Measurements from ENCODE around the gene ITPR1. TPM values are rescaled to one million over a fixed set of nuclear protein-coding genes. Genes with fewer than 3 reads are reported as not detected.

Gene ITPR1
- total RNA-seq, 1 experiment from 2014 or later: 36.4 TPM

DNA sequence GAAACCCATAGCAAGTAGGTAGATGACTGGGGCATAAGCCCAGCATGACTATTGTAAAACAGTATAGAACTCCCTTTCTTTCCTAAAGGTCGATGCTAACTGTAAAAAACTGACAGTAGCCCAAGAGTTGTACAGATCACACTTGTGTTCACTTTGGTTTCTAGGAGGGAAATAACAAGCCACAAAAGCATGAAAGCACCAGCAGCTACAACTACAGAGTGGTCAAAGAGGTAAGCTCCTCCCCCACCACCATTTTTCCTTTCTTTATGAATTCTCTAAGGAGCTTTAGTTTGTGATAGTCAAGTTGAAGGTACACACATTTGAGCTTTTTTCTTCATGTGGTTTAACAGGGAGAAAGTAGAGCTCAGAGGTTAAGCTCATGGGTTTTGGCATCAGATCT, 191.0 kb downstream of the ITPR1 start:
- DNase-seq (ENCODE audit: low read depth): no peak

DNA sequence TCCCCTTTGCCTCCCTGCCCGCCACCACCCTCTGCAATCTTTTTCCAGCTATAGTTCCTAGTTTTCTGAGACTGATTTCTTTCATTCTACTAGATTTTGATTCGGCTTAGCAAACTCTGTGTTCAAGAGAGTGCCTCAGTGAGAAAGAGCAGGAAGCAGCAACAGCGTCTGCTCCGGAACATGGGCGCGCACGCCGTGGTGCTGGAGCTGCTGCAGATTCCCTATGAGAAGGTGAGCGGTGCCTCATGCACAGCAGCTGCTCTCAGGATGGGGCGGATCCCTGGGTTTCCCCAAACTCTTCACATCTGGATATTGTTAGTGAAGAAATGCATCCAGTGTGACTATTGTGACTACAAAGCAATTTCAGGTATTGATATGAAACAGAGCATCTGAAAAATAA, 191.8 kb downstream of the ITPR1 start:
- DNase-seq (ENCODE audit: low read depth): no peak

DNA sequence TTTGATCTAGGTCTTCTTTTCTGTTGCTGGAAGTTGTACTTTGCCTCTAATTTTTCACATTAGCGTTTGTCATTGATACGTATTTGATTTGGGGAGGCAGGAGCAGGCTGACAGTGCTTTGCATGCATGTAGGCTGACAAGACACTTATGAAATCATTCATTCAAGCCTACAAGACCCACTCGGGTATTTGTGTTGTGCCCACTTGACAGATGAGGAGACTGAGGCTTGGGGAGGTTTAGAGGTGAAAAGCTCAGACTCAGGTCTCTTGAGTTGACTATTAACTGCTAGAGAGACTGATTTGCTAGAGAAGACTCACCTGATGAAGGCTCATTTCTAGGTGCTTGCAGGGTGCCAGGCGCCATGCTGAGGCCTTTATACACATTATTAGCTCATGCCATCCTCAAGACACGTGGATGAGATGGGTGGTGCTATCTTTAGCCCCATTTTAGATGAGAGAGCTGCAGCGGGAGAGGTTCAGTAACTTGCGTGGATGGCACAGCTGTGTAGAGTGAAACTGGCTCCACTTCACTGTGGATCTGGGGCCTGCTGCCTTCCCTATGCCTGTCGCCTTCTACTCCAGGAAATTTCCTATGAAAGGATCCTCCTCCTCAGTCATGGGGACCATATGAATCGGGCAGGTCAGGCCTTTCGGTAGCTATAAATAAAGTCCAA, 192.7 kb downstream of the ITPR1 start:
- no peak for DNase-seq (ENCODE audit: low read depth)

DNA sequence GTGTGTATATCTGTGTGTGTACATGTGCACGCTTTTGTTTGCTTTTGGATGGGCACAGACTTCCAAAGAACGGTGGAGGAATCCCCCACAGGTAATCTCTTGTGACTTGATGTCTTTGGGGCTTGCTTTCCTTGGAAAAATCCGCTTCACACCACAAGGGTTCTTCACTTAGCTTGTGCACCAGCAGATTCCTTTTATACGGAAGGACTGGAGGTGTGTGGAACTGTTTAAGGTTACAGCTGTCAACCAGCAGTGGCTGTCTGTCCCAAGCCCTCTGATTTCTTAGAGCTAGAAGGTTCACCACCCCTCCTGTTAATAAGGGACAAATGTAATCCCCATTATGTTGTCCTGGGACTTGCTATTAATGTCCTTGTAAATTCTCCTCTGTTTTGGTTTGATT, 193.5 kb downstream of the ITPR1 start:
- DNase-seq (ENCODE audit: low read depth): no peak

DNA sequence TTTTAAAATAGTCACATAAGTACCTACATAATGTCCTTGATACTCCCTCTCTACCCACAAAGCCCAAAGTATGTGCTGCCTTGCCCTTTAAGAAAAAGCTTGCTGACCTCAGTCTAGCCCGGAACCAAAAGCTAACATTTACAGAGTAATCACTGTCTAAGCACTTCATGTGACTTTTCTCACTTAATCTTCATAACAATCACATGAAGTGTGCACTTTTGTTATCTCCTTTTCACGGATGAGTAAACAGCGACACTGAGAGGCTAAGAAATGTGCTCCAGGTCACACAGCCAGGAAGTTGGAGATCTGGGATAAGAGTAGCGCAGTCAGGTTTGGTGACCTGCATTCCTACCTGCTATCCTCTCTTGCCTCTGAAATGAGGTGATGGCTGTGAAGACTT, 194.0 kb downstream of the ITPR1 start:
- peak; percentile 12 for DNase-seq (ENCODE audit: low read depth)

DNA sequence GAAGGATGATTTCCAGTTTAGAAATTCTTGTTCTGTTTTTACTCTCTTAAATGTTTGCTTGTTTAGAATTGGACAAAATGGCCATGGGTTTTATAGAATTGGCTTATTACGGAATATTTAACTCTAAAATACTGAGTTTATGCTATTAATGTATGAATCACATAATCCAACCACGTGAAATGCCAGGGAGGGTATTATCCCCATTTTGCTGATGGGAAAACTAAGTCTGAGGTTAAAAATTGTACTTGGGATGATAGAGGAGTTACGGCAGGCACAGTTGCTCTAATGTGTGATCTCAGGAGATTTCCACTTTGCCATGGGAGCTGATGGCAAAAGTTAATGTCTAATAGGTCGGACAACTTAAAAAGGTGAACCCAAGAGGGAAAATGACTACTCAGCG, 194.4 kb downstream of the ITPR1 start:
- DNase-seq (ENCODE audit: low read depth): no peak

DNA sequence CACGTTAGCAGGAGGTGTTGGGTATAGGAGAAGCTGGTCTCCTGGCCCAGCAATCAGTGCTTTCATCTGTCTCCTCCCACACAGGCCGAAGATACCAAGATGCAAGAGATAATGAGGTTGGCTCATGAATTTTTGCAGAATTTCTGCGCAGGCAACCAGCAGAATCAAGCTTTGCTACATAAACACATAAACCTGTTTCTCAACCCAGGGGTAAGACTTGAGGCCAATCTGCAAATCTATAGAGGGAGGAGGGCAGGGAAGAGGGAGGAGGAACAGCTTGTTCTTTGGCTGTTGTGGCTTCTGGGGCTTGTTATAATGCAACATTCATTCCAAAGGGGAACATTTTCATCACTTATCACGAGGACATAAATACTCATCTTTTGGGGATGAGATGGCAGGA, 195.3 kb downstream of the ITPR1 start:
- DNase-seq (ENCODE audit: low read depth): peak; percentile 32

DNA sequence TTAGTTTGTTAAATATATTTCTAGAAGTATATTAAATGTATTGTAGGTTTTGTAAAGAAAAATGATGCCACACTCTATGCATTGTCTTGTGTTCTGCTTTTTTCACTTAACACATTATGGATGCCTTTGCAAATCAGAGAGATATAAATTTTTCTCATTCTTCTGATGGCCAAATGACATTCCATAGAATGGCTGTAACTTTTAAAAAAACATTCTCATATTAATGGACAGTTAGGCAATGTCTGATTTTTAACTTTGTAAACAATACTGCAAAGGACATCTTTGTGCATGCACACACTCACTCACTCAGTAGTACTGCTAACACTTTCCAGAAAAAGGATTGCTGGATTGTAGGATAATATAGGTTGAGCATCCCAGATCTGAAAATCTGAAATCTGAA, 195.9 kb downstream of the ITPR1 start:
- no peak for DNase-seq (ENCODE audit: low read depth)

DNA sequence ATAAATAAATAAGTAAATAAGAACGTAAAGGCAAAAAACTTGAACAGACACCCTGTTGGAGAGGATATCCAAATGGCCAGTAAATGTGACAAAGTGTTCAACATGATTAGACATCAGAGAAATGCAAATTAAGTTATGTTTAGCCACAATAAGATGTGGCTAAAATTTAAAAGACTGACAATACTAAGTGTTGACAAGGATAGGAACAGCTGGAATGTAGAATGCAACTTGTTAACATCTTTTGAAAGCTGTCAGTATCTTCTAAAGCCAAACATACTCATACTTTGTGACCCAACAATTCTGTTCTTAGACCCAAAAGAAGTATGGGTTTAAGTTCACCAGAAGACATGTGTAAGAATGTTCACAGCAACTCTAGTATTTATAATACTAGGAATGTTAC, 197.1 kb downstream of the ITPR1 start:
- no peak for DNase-seq (ENCODE audit: low read depth)

DNA sequence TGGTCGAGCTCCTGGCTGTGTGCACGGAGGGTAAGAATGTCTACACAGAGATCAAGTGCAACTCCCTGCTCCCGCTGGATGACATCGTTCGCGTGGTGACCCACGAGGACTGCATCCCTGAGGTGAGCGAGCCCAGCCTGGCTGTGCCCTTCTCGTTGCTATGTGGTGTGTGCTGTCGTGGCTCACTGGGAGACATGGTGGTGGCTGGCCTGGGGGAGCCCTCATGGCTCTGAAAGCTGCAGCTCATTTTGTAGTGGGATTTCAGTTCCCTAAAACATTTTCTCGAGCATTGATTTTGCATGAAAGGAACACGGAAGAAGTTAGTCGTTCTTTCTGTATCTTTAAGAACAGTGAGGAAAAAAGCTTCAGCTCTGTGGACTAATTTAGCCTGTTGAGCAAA, 200.5 kb downstream of the ITPR1 start:
- no peak for DNase-seq (ENCODE audit: low read depth)

DNA sequence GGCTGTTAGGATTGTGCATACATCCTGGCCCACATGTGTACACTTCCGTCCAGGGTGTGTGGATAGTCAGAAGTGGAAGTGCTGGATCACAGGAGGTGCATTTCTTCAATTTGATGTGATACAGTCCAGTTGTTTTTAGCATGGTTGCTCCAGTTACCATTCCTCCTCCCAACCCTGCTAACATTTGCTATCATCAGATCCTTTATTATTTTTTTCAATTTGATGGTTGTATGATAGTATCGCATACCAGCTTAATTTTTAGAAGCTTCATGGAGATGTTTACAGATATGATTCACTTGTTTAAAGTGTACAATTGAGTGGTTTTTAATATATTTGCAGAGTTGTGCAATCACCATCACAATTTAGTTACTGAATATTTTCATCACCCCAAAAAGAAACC, 202.7 kb downstream of the ITPR1 start:
- DNase-seq (ENCODE audit: low read depth): no peak

DNA sequence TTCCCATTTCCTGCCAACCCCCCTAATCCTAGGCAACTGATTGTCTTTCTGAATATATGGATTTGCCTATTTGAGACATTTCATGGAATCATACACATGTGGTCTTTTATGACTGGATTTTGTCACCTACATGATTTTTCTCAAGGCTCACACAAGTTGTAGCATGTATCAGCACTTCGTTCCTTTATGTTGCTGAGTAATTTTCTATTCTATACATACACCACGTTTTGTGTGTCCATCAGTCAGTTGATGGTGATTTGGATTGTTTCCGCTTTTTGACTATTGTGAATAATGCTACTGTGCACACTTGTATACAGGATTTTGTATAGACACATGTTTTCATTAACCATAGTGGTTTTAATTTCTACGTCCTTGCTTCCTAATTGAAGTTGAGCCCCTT, 203.1 kb downstream of the ITPR1 start:
- DNase-seq (ENCODE audit: low read depth): no peak

DNA sequence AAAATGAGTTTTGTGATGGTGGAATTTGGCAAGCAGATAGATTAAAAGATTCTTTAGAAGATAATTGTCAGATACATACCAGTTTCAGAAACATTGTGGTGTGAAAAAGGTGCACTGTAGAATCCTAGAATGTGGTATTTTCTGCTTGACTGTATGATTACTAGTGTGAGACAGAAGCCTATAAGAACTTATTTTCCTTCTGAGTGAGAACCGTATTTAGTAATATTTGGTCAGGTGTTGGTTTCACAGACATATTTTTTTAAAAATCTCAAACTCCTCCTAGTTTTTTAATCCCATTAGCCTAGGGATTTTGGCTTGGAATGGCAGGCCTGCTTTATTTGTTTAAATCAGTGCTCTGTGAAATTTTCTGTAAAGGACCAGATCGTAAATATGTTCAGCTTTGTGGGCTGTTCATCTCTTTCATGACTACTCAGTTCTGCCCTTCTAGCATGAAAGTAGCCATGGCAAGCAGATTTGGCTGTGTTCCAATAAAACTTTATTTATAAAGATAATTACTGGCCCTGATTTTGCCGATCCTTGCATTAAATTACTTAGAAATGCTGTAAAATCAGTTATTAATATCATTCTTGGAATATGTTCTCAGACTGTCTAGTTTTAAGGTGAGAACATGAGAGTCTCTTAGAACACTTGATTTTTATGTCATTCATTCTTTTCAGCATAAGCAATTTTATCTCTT, 205.1 kb downstream of the ITPR1 start:
- DNase-seq (ENCODE audit: low read depth): no peak

DNA sequence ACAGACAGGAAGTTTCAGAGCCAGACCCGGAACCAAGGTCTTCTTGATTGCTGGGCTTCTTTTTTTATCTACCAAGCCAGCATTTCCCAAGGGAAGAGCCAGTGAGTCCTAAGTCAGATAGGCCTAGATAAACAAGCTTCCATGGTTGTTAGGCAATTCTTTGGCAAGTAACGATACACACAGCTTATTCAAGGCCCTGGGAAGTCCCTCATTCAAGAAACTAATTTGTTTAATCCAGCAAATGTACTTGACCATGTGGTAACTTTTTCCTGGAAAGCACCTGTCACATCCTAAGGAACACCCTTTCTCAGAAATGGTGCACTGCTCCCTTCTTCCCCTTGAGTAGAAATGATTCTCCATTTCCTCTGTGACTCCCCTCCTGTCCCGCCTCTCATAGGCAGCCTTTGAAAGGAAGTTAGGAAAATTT, 209.9 kb downstream of the ITPR1 start:
- no peak for DNase-seq (ENCODE audit: low read depth)

DNA sequence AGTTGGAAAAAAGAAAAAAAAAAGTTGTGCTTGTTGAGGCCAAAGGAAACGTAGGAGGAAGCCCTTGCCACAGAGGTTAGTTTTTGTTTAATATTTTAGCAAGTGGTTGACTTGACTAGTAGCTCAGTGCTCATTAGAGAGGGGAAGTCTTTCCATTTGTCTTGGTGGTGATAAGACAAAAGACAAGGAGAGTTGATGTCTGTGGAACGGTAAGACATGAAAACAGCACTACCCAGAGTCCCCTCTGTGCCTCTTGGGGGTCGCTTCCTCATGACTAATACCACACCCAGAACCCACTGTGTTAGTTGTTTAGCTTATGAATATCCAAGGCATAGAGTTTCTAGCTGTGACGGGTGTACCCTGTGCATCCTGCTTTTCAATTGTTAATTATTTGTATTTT, 211.4 kb downstream of the ITPR1 start:
- no peak for DNase-seq (ENCODE audit: low read depth)

DNA sequence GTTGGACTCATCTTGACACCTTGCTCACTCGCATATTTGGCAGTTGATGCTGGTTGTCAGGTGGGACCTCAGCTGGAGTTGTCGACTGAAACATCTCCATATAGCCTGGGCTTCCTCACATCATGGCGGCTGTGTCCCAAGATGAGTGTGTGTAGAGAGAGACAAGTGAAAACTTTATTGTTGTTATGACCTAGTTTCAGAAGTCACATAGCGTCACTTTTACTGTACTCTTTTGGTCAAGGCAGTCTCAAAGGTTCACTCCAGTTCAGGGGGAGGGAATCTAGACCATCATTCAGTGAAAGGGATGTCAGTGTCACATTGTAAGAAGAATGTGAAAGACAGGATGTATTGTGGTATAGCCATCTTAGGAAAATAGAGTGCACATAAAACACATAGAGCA, 214.2 kb downstream of the ITPR1 start:
- DNase-seq (ENCODE audit: low read depth): no peak

DNA sequence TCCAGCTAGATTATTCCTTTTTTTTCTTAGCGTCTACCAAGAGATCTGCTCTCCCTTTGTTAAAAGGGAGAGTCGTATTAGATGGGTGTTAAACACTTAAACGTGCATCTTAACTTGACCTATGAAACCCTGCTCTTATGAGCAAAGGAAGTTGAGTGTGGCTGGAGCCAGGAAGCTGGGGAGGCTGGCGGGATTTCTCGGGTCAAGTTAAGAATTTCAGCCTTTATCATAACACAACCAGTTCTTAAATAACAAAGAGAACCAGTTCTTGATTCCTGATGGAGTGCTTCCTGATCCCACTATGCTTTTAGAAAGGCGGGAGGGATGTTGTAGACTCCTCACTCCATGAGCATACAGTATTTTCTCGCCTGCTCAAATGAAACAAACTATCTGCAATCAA, 215.1 kb downstream of the ITPR1 start:
- DNase-seq (ENCODE audit: low read depth): no peak

DNA sequence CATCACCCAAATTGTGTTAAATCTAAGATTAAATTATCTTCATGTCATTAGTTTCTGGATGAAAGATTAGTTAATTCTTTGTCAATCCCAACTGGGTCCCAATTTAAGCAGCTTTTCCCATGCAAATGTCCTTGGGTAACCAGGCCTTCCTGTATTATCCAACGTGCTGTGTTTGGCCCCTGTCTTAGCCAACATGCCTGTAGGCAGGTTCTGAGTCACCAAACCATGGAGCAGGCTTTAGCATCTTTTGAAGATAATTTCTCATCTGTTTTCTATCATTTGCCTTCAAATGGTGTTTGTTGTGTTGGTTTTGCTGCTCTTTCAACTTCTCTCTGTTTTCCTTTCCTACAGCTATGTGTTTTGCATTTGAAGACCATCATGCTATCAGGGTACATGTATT, 216.2 kb downstream of the ITPR1 start:
- DNase-seq (ENCODE audit: low read depth): no peak

DNA sequence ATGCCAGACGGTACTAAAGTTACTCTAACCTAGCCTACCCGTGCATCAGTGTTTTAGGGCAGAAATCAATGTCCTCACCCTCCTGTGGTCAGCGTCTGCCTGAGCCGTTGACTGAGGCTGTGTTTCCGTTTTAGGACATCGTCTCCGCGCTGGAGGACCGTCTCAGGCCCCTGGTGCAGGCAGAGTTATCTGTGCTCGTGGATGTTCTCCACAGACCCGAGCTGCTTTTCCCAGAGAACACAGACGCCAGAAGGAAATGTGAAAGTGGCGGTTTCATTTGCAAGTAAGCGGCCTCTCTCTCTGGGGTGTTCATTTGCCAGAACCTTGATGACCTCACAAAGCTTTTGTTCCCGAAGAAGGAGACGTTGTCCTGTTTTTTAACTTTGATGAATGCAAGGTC, 217.0 kb downstream of the ITPR1 start:
- DNase-seq (ENCODE audit: low read depth): no peak

DNA sequence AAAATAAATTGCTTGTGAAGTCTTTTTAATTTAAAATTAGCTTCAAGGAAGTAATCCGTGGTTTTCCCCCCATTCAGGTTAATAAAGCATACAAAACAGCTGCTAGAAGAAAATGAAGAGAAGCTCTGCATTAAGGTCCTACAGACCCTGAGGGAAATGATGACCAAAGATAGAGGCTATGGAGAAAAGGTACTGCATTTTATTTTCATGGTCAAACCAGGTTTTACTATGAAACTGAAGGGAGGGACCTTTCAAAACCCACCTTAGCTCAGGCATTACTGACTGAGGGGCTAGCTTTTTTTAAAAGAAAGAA, 218.5 kb downstream of the ITPR1 start:
- no peak for DNase-seq (ENCODE audit: low read depth)

DNA sequence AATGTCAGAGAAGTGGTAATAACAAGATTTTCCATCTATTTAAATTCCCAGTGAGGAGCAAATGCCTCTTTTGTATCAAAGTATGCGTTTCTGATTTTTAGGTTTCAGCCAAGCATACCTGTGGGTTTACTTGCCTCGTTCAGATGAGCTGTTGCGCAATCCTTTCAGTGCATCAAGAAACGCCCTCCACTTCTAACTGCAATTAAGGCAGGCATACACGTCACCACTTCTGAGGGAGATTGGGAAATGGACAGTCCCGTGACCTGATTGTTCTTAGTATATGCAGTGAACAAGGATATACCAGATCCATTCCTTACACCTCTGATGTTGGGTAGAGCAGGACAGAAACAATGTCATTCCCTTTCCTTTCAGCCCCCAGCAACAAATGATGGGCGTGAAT, 219.0 kb downstream of the ITPR1 start:
- no peak for DNase-seq (ENCODE audit: low read depth)

DNA sequence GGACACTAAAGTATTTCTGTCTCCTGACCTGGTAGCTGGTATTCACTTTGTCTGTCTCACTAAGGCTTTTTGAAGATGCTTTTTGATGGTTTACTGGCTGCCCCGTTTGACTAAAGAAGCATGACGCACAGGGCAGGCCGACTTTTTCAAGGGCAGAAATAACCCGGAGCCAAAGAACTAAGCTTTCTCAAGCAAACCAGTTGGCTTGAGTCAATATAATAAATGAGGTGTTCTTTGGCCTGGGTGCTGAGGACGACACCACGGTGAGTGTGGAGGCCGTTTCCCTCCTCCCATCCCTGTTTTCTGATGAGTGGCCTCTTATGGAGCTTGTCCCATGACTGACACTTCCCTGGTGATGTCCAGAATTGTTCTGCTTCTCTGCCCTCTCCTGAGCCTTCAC, 220.9 kb downstream of the ITPR1 start:
- DNase-seq (ENCODE audit: low read depth): no peak

DNA sequence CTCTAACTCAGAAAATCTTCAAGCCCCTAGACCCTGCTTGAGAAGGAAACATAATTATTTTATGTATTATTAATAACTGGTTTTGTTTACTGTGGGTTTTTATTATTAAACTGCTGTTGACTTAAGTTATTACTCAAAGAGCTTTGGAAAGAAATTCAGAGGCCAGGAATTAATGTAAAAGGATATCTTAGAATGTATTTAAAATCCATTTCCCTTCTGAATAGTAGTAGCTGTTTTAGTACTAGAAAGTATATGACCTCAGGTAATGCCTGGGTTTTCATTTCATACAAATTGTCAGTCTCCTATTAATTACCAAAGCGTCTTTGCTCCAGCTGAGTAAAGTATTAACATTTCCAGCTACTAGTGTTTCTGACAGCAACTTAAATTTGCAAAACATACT, 223.1 kb downstream of the ITPR1 start:
- DNase-seq (ENCODE audit: low read depth): no peak
